Adrenal gland (tissue), 5 donors: Measurements from ENCODE around the gene RNF5.

Experiments
- CTCF ChIP-seq, 6 experiments: fragments of 450-650 bp in 4 of 6; fragments of 200-600 bp in 2 of 6; sonication (generic) in 1 of 6; IDR thresholded peaks; 1 replicate in 5 of 6; 2 replicates in 1 of 6; pipeline versions ENCODE4 v1.5.1 to v1.8.0; 2016 to 2021; ENCODE audit warnings: antibody characterized with exemption in 6 of 6, mild to moderate bottlenecking in 2 of 6, moderate library complexity in 1 of 6
- POLR2A ChIP-seq, 2 donors: fragments of 450-650 bp; IDR thresholded peaks; one replicate each; pipeline ENCODE4 v1.6.1; 2017; ENCODE audit warnings: antibody characterized with exemption in 2 of 2, mild to moderate bottlenecking in 2 of 2, moderate library complexity in 1 of 2
- donor health status: DM: no; HTN: no; CAD: no.

- TF ChIP-seq CTCF (IDR thresholded peaks at IDR 0.05) (no peak), POLR2A (IDR thresholded peaks at IDR 0.05) (no peak)
These were observed 20.1 kb downstream of the RNF5 start for GRCh38 chr6:32198345-32198696.
